Left lobe of liver (tissue), 2 donors: ENCODE results near the gene LINC00305. TPM values are rescaled to one million over a fixed set of nuclear protein-coding genes. Genes with fewer than 3 reads are reported as not detected.
A peak's percentile ranks its signal among the peaks of the same experiment; 100 is the strongest.

ENCODE experiments used
- ATAC-seq: fragments of 200-7000 bp; cut with Tn5 transposase; one replicate; pipeline ENCODE4 v1.9.1; 2020; ENCODE audit warnings: mild to moderate bottlenecking, moderate library complexity
- DNase-seq: peaks from one replicate; pipeline ENCODE4 v3.0.0-alpha.2; 2020; ENCODE audit warnings: low spot score
- total RNA-seq: library from RNA; stranded (reverse); gene quantifications from one replicate; pipeline ENCODE4 v1.2.1, GENCODE V29; 2021
- donor health status: DM: no; HTN: no; CAD: no; lungs with moderate emphysema.
- donor health status: DM: no; HTN: yes; CAD: no.

The LINC00305 gene
- total RNA-seq, 1 donor from 2014 or later = not detected

- DNase-seq (no peak), ATAC-seq (peak; percentile 68)
These were observed 111.0 kb downstream of the LINC00305 start for GRCh38 chr18:64037812-64038414.

- no peak for DNase-seq
- no peak for ATAC-seq
These were observed 116.6 kb downstream of the LINC00305 start for GRCh38 chr18:64032312-64032711.

- DNase-seq = no peak
- no peak for ATAC-seq
These were observed 117.5 kb downstream of the LINC00305 start for GRCh38 chr18:64031411-64031810.

Other genes with a start within 250 kb of the LINC00305 start
- gene SERPINB10, start 241.1 kb downstream of the LINC00305 start, total RNA-seq = not detected
- gene HMSD, start 199.8 kb downstream of the LINC00305 start, total RNA-seq = 0.23 TPM
- 4.0 TPM for gene SERPINB8, start 179.0 kb downstream of the LINC00305 start, total RNA-seq